CMK (cell line): ENCODE measurements around the gene CRTC3.
"Not testable (repeated sequence)": the region's sequence is repeated elsewhere in the genome, so short reads cannot be mapped to it uniquely, and the experiment has no call there.

Experiments used
- DNase-seq: peaks from one replicate; pipeline ENCODE4 v3.0.0-alpha.2; 2010; ENCODE audit warnings: low read depth

Gene CRTC3

GRCh38 chr15:90650117-90650955, 120.6 kb downstream of the CRTC3 start:
- DNase-seq = no peak

GRCh38 chr15:90650956-90651689, 121.4 kb downstream of the CRTC3 start:
- no peak for DNase-seq

- no peak for DNase-seq
Observed at GRCh38 chr15:90654233-90655136, 124.8 kb downstream of the CRTC3 start.

- DNase-seq = not testable (repeated sequence)
Observed at GRCh38 chr15:90657520-90658172, 127.9 kb downstream of the CRTC3 start.

- DNase-seq = no peak
Observed at GRCh38 chr15:90659481-90659880, 129.8 kb downstream of the CRTC3 start.

GRCh38 chr15:90660195-90660998, 130.7 kb downstream of the CRTC3 start:
- no peak for DNase-seq

- not testable (repeated sequence) for DNase-seq
Observed at GRCh38 chr15:90660999-90661330, 131.2 kb downstream of the CRTC3 start.

- DNase-seq = not testable (repeated sequence)
Observed at GRCh38 chr15:90664081-90664461, 134.3 kb downstream of the CRTC3 start.

GRCh38 chr15:90664650-90665287, 135.0 kb downstream of the CRTC3 start:
- no peak for DNase-seq

- DNase-seq = no peak
Observed at GRCh38 chr15:90665288-90666134, 135.8 kb downstream of the CRTC3 start.

GRCh38 chr15:90666135-90666909, 136.6 kb downstream of the CRTC3 start:
- DNase-seq = no peak

- DNase-seq = no peak
Observed at GRCh38 chr15:90667073-90667754, 137.5 kb downstream of the CRTC3 start.

- DNase-seq = not testable (repeated sequence)
Observed at GRCh38 chr15:90667755-90668345, 138.1 kb downstream of the CRTC3 start.

- DNase-seq = not testable (repeated sequence)
Observed at GRCh38 chr15:90670631-90671030, 140.9 kb downstream of the CRTC3 start.

GRCh38 chr15:90671216-90671615, 141.5 kb downstream of the CRTC3 start:
- no peak for DNase-seq

GRCh38 chr15:90673357-90673756, 143.6 kb downstream of the CRTC3 start:
- not testable (repeated sequence) for DNase-seq

- no peak for DNase-seq
Observed at GRCh38 chr15:90674476-90674875, 144.8 kb downstream of the CRTC3 start.

GRCh38 chr15:90675464-90675863, 145.7 kb downstream of the CRTC3 start:
- DNase-seq = no peak
